Right lobe of liver (tissue), 6 donors: Measurements from ENCODE around the gene GRIFIN. TPM values are rescaled to one million over a fixed set of nuclear protein-coding genes. Genes with fewer than 3 reads are reported as not detected.

Source experiments
- ATAC-seq, 4 donors: fragments of 200-7000 bp; cut with Tn5 transposase; one replicate each; pipeline ENCODE4 v1.9.1; 2020; ENCODE audit warnings: mild to moderate bottlenecking in 4 of 4, moderate library complexity in 4 of 4
- DNase-seq, 3 donors: peaks; one replicate each; pipeline ENCODE4 v3.0.0-alpha.2; 2020
- H3K27ac ChIP-seq, 3 donors: fragments of 200-600 bp; one replicate each; pipeline ENCODE4 v1.8.0; 2022
- H3K27me3 ChIP-seq, 2 donors: fragments of 200-600 bp; one replicate each; pipeline ENCODE4 v1.8.0; 2022
- H3K36me3 ChIP-seq, 4 donors: fragments of 200-600 bp; sonication (generic) in 1 of 4; one replicate each; pipeline versions ENCODE4 v1.5.1 to v1.8.0; 2017 to 2022; ENCODE audit warnings: control low read depth in 1 of 4
- H3K4me1 ChIP-seq, 4 donors: fragments of 200-600 bp; sonication (generic) in 1 of 4; one replicate each; pipeline versions ENCODE4 v1.5.1 to v1.8.0; 2017 to 2022; ENCODE audit warnings: control low read depth in 1 of 4
- H3K4me3 ChIP-seq, 3 donors: fragments of 200-600 bp; one replicate each; pipeline ENCODE4 v1.8.0; 2022
- H3K9me3 ChIP-seq, 4 donors: fragments of 200-600 bp; sonication (generic) in 1 of 4; one replicate each; pipeline versions ENCODE4 v1.5.1 to v1.8.0; 2017 to 2022; ENCODE audit warnings: control low read depth in 1 of 4
- CTCF ChIP-seq, 4 donors: fragments of 200-600 bp in 3 of 4; fragments of 450-650 bp in 1 of 4; IDR thresholded peaks; one replicate each; pipeline versions ENCODE4 v1.5.1 to v1.8.0; 2016 to 2022; ENCODE audit warnings: antibody characterized with exemption in 4 of 4, mild to moderate bottlenecking in 2 of 4
- POLR2A ChIP-seq: fragments of 450-650 bp; IDR thresholded peaks from one replicate; pipeline ENCODE4 v1.6.1; 2017; ENCODE audit warnings: antibody characterized with exemption, mild to moderate bottlenecking
- WGBS: methylation state at CpG from one replicate; pipeline ENCODE4 v1.1.6; 2018; ENCODE audit warnings: low coverage, low lambda C conversion rate; ENCODE audit not compliant: insufficient coverage; ENCODE audit errors: missing lambda C conversion rate; 5-methylcytosine and 5-hydroxymethylcytosine counted together
- intact Hi-C, 2 donors: fragments of 100-400 bp; cut with DNase I; formaldehyde crosslinking; loops; one replicate each; pipeline versions ENCODE4 v1.11.2 to v1.14.1; 2022
- total RNA-seq, 6 experiments: library from RNA; depleted of rRNA in 2 of 6; stranded (reverse); fragments of >200 nt in 2 of 6; fragmentation: NEBNext Ultra II Directional in 3 of 6; extraction: Animal tissue kit (Norgen Biotek cat#: 25700) in 3 of 6; gene quantifications; one replicate each; pipeline versions ENCODE4 v1.1.0 to v1.2.4, GENCODE V29; 2016 to 2023
- donor health status: DM: no; HTN: yes; CAD: no.
- donor health status: DM: no; HTN: no; CAD: no.
- donor health status: DM: no; HTN: no; CAD: no.
- donor health status: DM: no; HTN: yes; CAD: no.
- donor health status: DM: no; HTN: yes; CAD: no.

The GRIFIN gene
- total RNA-seq, 6 experiments from 2014 or later = not detected

GRCh38 chr7:2493205-2494164 is 17.3 kb upstream of the GRIFIN start:
- Histone ChIP-seq H3K36me3 (no peaks in the 10 kb centered on the region), H3K4me3 (no peak overlapping the region), H3K27ac (no peak overlapping the region), H3K4me1 (no peaks in the 10 kb centered on the region), H3K9me3 (no peaks in the 10 kb centered on the region), H3K27me3 (no peaks in the 10 kb centered on the region)
- intact Hi-C loops = no loop called here
- ATAC-seq = peak in 2 of 4 donors; percentile 11 to 51
- WGBS = 0% methylated on average over 1 of the region's 11 CpGs
- TF ChIP-seq CTCF (IDR thresholded peaks at IDR 0.05) (no peak), POLR2A (no peak)
- no peak for DNase-seq

- ATAC-seq (no peak), DNase-seq (no peak)
- Histone ChIP-seq H3K27ac (no peak overlapping the region), H3K4me3 (no peak overlapping the region), H3K4me1 (no peaks in the 10 kb centered on the region), H3K9me3 (no peaks in the 10 kb centered on the region), H3K27me3 (no peaks in the 10 kb centered on the region), H3K36me3 (no peaks in the 10 kb centered on the region)
- intact Hi-C loops = no loop called here
- TF ChIP-seq POLR2A (no peak), CTCF (IDR thresholded peaks at IDR 0.05) (no peak)
- 82% methylated on average over 2 of the region's 2 CpGs for WGBS
Observed at GRCh38 chr7:2492038-2492437, 15.8 kb upstream of the GRIFIN start.

GRCh38 chr7:2490181-2490651 is 14.0 kb upstream of the GRIFIN start:
- Histone ChIP-seq H3K4me1 (no peaks in the 10 kb centered on the region), H3K9me3 (no peaks in the 10 kb centered on the region), H3K36me3 (no peaks in the 10 kb centered on the region), H3K27ac (no peak overlapping the region), H3K27me3 (no peaks in the 10 kb centered on the region), H3K4me3 (no peak overlapping the region)
- WGBS = 67% methylated on average over 11 of the region's 13 CpGs
- intact Hi-C loops = no loop called here
- TF ChIP-seq POLR2A = no peak
- TF ChIP-seq CTCF (IDR thresholded peaks at IDR 0.05) = no peak
- DNase-seq = no peak
- ATAC-seq = no peak

GRCh38 chr7:2488681-2489080 is 12.5 kb upstream of the GRIFIN start:
- no peak for DNase-seq
- WGBS = 38% methylated on average over 6 of the region's 9 CpGs

More at GRCh38 chr7:2488681-2489080, 12.5 kb upstream of the GRIFIN start:
- H3K36me3 ChIP-seq = no peaks in the 10 kb centered on the region
- no peaks in the 10 kb centered on the region for H3K9me3 ChIP-seq
- no peak overlapping the region for H3K27ac ChIP-seq
- H3K4me1 ChIP-seq = no peaks in the 10 kb centered on the region
- intact Hi-C loops = no loop called here
- no peaks in the 10 kb centered on the region for H3K27me3 ChIP-seq
- TF ChIP-seq CTCF (IDR thresholded peaks at IDR 0.05) = no peak
- no peak for TF ChIP-seq POLR2A
- H3K4me3 ChIP-seq = no peak overlapping the region
- peak in 1 of 4 donors; percentile 12 for ATAC-seq
